Testis (tissue), 3 donors: Measurements from ENCODE around the gene YTHDF1. TPM values are rescaled to one million over a fixed set of nuclear protein-coding genes. Genes with fewer than 3 reads are reported as not detected.
A peak's percentile ranks its signal among the peaks of the same experiment; 100 is the strongest.

Experiments
- DNase-seq: peaks from one replicate; pipeline ENCODE4 v3.0.0-alpha.2; 2019
- H3K27ac ChIP-seq, 2 donors: fragments of 200-600 bp; sonication (generic); one replicate each; pipeline ENCODE4 v1.5.1; 2019
- H3K27me3 ChIP-seq: fragments of 200-600 bp; sonication (generic); one replicate; pipeline ENCODE4 v1.5.1; 2019
- H3K36me3 ChIP-seq: fragments of 200-600 bp; sonication (generic); one replicate; pipeline ENCODE4 v1.5.1; 2017; ENCODE audit warnings: low read depth; ENCODE audit errors: missing control alignments
- H3K4me1 ChIP-seq: fragments of 200-600 bp; sonication (generic); one replicate; pipeline ENCODE4 v1.5.1; 2019
- H3K4me3 ChIP-seq, 2 donors: fragments of 200-600 bp; sonication (generic); one replicate each; pipeline ENCODE4 v1.5.1; 2017 to 2019
- H3K9me3 ChIP-seq: fragments of 200-600 bp; sonication (generic); one replicate; pipeline ENCODE4 v1.5.1; 2017
- CTCF ChIP-seq, 3 experiments: fragments of 450-650 bp in 2 of 3; fragments of 200-600 bp in 1 of 3; sonication (generic) in 1 of 3; IDR thresholded peaks; one replicate each; pipeline ENCODE4 v1.5.1; 2016 to 2019; ENCODE audit warnings: antibody characterized with exemption in 3 of 3, mild to moderate bottlenecking in 2 of 3, moderate library complexity in 1 of 3
- POLR2A ChIP-seq: fragments of 450-650 bp; IDR thresholded peaks from one replicate; pipeline ENCODE4 v1.6.1; 2017; ENCODE audit warnings: antibody characterized with exemption, mild to moderate bottlenecking, moderate library complexity
- WGBS, 2 donors: methylation state at CpG; one replicate each; pipeline ENCODE4 v1.1.5; 2018; 5-methylcytosine and 5-hydroxymethylcytosine counted together
- intact Hi-C: fragments of 100-400 bp; cut with DNase I; formaldehyde crosslinking; loops from one replicate; pipeline ENCODE4 v1.15.1; 2023; ENCODE audit warnings: low total_unique reads
- polyA plus RNA-seq: library from polyadenylated mRNA; stranded (reverse); fragments of 350-450 nt; fragmentation: Illumina TruSeq; extraction: RNeasy Lipid Tissue Mini Kit (QIAGEN cat#74804); gene quantifications from one replicate; pipeline ENCODE4 v1.2.3, GENCODE V29; 2014; ENCODE audit warnings: low read depth, low replicate concordance; ENCODE audit not compliant: insufficient read depth
- total RNA-seq, 2 donors: library from RNA; depleted of rRNA; stranded (reverse); fragments of >200 nt; gene quantifications; one replicate each; pipeline ENCODE4 v1.2.3, GENCODE V29; 2016

YTHDF1 gene
- total and polyA plus RNA-seq, 3 donors from 2014 or later = 37.2 to 56.9 (median 55.7) TPM

GRCh38 chr20:63183422-63184146 is 32.3 kb downstream of the YTHDF1 start:
- H3K36me3 ChIP-seq = no peaks in the 10 kb centered on the region
- no peak overlapping the region for H3K27ac ChIP-seq
- no peaks in the 10 kb centered on the region for H3K9me3 ChIP-seq
- peaks cover 4% of the 10 kb centered on the region for H3K4me1 ChIP-seq
- 61 to 76% methylated on average over 7 to 13 of the region's 13 CpGs for WGBS, 2 donors
- intact Hi-C loops = no loop called here
- no peaks in the 10 kb centered on the region for H3K27me3 ChIP-seq
- peak; percentile 65 for DNase-seq
- TF ChIP-seq CTCF (IDR thresholded peaks at IDR 0.05) (peak in 2 of 3 experiments; percentile 69 to 77), POLR2A (no peak)
- H3K4me3 ChIP-seq = no peak overlapping the region

- Histone ChIP-seq H3K36me3 (no peaks in the 10 kb centered on the region), H3K4me1 (peaks cover 4% of the 10 kb centered on the region), H3K27me3 (no peaks in the 10 kb centered on the region), H3K4me3 (no peak overlapping the region), H3K27ac (no peak overlapping the region), H3K9me3 (no peaks in the 10 kb centered on the region)
- intact Hi-C loops = no loop called here
- 71 to 78% methylated on average over 6 to 9 of the region's 9 CpGs for WGBS, 2 donors
- TF ChIP-seq CTCF (IDR thresholded peaks at IDR 0.05) (no peak), POLR2A (no peak)
- no peak for DNase-seq
Observed at GRCh38 chr20:63182946-63183415, 33.0 kb downstream of the YTHDF1 start.

GRCh38 chr20:63182425-63182824 is 33.5 kb downstream of the YTHDF1 start:
- intact Hi-C loops = no loop called here
- Histone ChIP-seq H3K4me1 (peaks cover 4% of the 10 kb centered on the region), H3K27ac (no peak overlapping the region), H3K4me3 (no peak overlapping the region), H3K27me3 (no peaks in the 10 kb centered on the region), H3K36me3 (no peaks in the 10 kb centered on the region), H3K9me3 (no peaks in the 10 kb centered on the region)
- DNase-seq = no peak
- TF ChIP-seq CTCF (IDR thresholded peaks at IDR 0.05) = no peak
- TF ChIP-seq POLR2A = no peak
- WGBS, 2 donors = 64 to 69% methylated on average over 8 of the region's 8 CpGs

- no peak for DNase-seq
- Histone ChIP-seq H3K4me1 (peaks cover 4% of the 10 kb centered on the region), H3K27me3 (no peaks in the 10 kb centered on the region), H3K27ac (no peak overlapping the region), H3K4me3 (no peak overlapping the region), H3K9me3 (no peaks in the 10 kb centered on the region), H3K36me3 (no peaks in the 10 kb centered on the region)
- WGBS, 2 donors = 57 to 70% methylated on average over 2 to 4 of the region's 4 CpGs
- intact Hi-C loops = no loop called here
- TF ChIP-seq CTCF (IDR thresholded peaks at IDR 0.05) (no peak), POLR2A (no peak)
Observed at GRCh38 chr20:63181226-63181625, 34.7 kb downstream of the YTHDF1 start.
